HEK293 (cell line): ENCODE measurements around the gene BTC.

Experiments used
- CTCF ChIA-PET: fragments of 350-600 bp; formaldehyde crosslinking; extraction: SDS; loops from one replicate; lab custom pipeline; 2021; ENCODE audit warnings: antibody characterized with exemption; lab: Yijun Ruan, JAX
- POLR2A ChIA-PET: fragments of 300-600 bp; formaldehyde crosslinking; extraction: SDS; loops from one replicate; lab custom pipeline; 2020; ENCODE audit warnings: antibody characterized with exemption, inconsistent platforms; lab: Yijun Ruan, JAX
- H3K27ac ChIP-seq: fragments of 200-500 bp; sonication (Bioruptor generic); 2 replicates; pipeline ENCODE4 v1.5.1; 2014; ENCODE audit warnings: low read depth, low read length, control low read depth, inconsistent platforms; ENCODE audit errors: extremely low read depth
- H3K36me3 ChIP-seq, 2 experiments: fragments of 200-500 bp in 1 of 2; sonication (Bioruptor generic) in 1 of 2; 1 replicate in 1 of 2; 2 replicates in 1 of 2; pipeline ENCODE4 v1.5.1; 2014 to 2017; ENCODE audit warnings: inconsistent platforms in 2 of 2, low read length in 2 of 2; ENCODE audit not compliant: control insufficient read depth in 2 of 2, insufficient read depth in 1 of 2
- H3K4me1 ChIP-seq: fragments of 200-500 bp; sonication (Bioruptor generic); 2 replicates; pipeline ENCODE4 v1.5.1; 2014; ENCODE audit warnings: mild to moderate bottlenecking, low read length, inconsistent platforms; ENCODE audit not compliant: control insufficient read depth, insufficient read depth
- H3K4me3 ChIP-seq: 2 replicates; pipeline ENCODE4 v1.5.1; 2011; ENCODE audit warnings: low read depth, mild to moderate bottlenecking, control low read depth, low read length, moderate library complexity
- H3K9me3 ChIP-seq: fragments of 200-500 bp; sonication (Bioruptor generic); 2 replicates; pipeline ENCODE4 v1.5.1; 2014; ENCODE audit warnings: low read depth, low read length, inconsistent platforms; ENCODE audit not compliant: control insufficient read depth, insufficient read depth
- SALL2 ChIP-seq: fragments of 450-650 bp; formaldehyde crosslinking; IDR thresholded peaks from 2 replicates; pipeline ENCODE4 v1.5.0; 2017; ENCODE audit warnings: missing biosample characterization, mild to moderate bottlenecking, missing genetic modification characterization, borderline replicate concordance
- YY2 ChIP-seq: fragments of 450-650 bp; formaldehyde crosslinking; IDR thresholded peaks from 2 replicates; pipeline ENCODE4 v1.5.1; 2016; ENCODE audit warnings: missing biosample characterization, missing genetic modification characterization
- ZIC2 ChIP-seq: fragments of 450-650 bp; formaldehyde crosslinking; IDR thresholded peaks from 2 replicates; pipeline ENCODE4 v1.5.1; 2016; ENCODE audit warnings: missing biosample characterization, missing genetic modification characterization
- ZNF138 ChIP-seq: fragments of 450-650 bp; formaldehyde crosslinking; IDR thresholded peaks from 2 replicates; pipeline ENCODE4 v1.5.1; 2016; ENCODE audit warnings: missing biosample characterization, missing genetic modification characterization, borderline replicate concordance
- ZNF16 ChIP-seq: fragments of 450-650 bp; formaldehyde crosslinking; IDR thresholded peaks from 2 replicates; pipeline ENCODE4 v1.5.1; 2016; ENCODE audit warnings: low read depth, missing biosample characterization, missing genetic modification characterization
- ZNF184 ChIP-seq: fragments of 450-650 bp; IDR thresholded peaks from 2 replicates; pipeline ENCODE4 v1.5.1; 2018; ENCODE audit warnings: missing biosample characterization, mild to moderate bottlenecking, missing genetic modification characterization
- ZNF335 ChIP-seq: fragments of 450-650 bp; formaldehyde crosslinking; conservative IDR thresholded peaks from 2 replicates; pipeline ENCODE4 v1.5.1; 2016; ENCODE audit warnings: missing biosample characterization, missing genetic modification characterization
- ZNF48 ChIP-seq: fragments of 450-650 bp; formaldehyde crosslinking; IDR thresholded peaks from 2 replicates; pipeline ENCODE4 v1.5.1; 2016; ENCODE audit warnings: missing biosample characterization, missing genetic modification characterization
- ZNF549 ChIP-seq: fragments of 450-650 bp; IDR thresholded peaks from 2 replicates; pipeline ENCODE4 v1.5.1; 2018; ENCODE audit warnings: missing biosample characterization, missing genetic modification characterization, mild to moderate bottlenecking, inconsistent platforms, moderate library complexity
- ZNF677 ChIP-seq: fragments of 450-650 bp; IDR thresholded peaks from 2 replicates; pipeline ENCODE4 v1.5.0; 2018; ENCODE audit warnings: missing biosample characterization, mild to moderate bottlenecking, missing genetic modification characterization, moderate library complexity
- ZNF776 ChIP-seq: fragments of 450-650 bp; formaldehyde crosslinking; IDR thresholded peaks from 2 replicates; pipeline ENCODE4 v1.5.0; 2017; ENCODE audit warnings: missing biosample characterization, missing genetic modification characterization, borderline replicate concordance
- ZNF785 ChIP-seq: fragments of 450-650 bp; formaldehyde crosslinking; IDR thresholded peaks from 2 replicates; pipeline ENCODE4 v1.5.1; 2016; ENCODE audit warnings: missing biosample characterization, missing genetic modification characterization
- ZNF792 ChIP-seq: fragments of 450-650 bp; formaldehyde crosslinking; IDR thresholded peaks from 2 replicates; pipeline ENCODE4 v1.5.1; 2016; ENCODE audit warnings: missing biosample characterization, missing genetic modification characterization
- ZSCAN16 ChIP-seq: fragments of 450-650 bp; formaldehyde crosslinking; IDR thresholded peaks from 2 replicates; pipeline ENCODE4 v1.5.1; 2016; ENCODE audit warnings: missing biosample characterization, missing genetic modification characterization
- TF ChIP-seq, protein P1 (sequence below): fragments of 450-650 bp; formaldehyde crosslinking; optimal IDR thresholded peaks from 2 replicates; pipeline ENCODE3; 2016; ENCODE audit warnings: missing biosample characterization, mild to moderate bottlenecking, missing genetic modification characterization
- TF ChIP-seq, protein P2 (sequence below): fragments of 450-650 bp; formaldehyde crosslinking; IDR thresholded peaks from 2 replicates; pipeline ENCODE4 v1.5.1; 2016; ENCODE audit warnings: missing biosample characterization, missing genetic modification characterization, borderline replicate concordance
- TF ChIP-seq, protein P3 (sequence below): fragments of 450-650 bp; formaldehyde crosslinking; IDR thresholded peaks from 2 replicates; pipeline ENCODE4 v1.5.1; 2016; ENCODE audit warnings: missing biosample characterization, missing genetic modification characterization
- TF ChIP-seq, protein P4 (sequence below): fragments of 450-650 bp; formaldehyde crosslinking; IDR thresholded peaks from 2 replicates; pipeline ENCODE4 v1.5.1; 2016; ENCODE audit warnings: missing biosample characterization, missing genetic modification characterization
- TF ChIP-seq, protein P5 (sequence below): fragments of 450-650 bp; formaldehyde crosslinking; IDR thresholded peaks from 2 replicates; pipeline ENCODE4 v1.5.1; 2016; ENCODE audit warnings: missing biosample characterization, missing genetic modification characterization
- TF ChIP-seq, protein P6 (sequence below): fragments of 450-650 bp; formaldehyde crosslinking; IDR thresholded peaks from 2 replicates; pipeline ENCODE4 v1.5.1; 2016; ENCODE audit warnings: missing biosample characterization, missing genetic modification characterization, low read depth

Gene BTC

DNA sequence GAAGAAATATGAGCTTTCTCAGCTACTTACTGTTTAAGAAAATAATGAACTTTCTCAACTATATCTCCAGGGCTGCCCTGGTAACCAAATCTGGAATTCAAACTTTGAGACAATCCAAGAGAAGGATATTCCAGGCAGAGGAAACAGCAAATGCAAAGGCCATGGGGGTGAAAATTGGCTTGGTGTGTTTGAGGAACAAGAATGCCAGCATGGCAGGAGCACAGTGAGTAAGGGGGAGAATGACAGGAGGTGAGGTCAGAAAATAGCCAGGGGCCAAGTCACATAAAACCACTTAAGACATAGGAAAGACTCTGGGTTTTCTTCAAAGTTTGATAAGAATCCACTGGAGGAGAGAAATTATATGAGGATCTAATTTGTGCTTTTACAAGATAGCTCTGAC lies 27.2 kb upstream of the BTC start (continued):
- TF ChIP-seq, protein P1, sequence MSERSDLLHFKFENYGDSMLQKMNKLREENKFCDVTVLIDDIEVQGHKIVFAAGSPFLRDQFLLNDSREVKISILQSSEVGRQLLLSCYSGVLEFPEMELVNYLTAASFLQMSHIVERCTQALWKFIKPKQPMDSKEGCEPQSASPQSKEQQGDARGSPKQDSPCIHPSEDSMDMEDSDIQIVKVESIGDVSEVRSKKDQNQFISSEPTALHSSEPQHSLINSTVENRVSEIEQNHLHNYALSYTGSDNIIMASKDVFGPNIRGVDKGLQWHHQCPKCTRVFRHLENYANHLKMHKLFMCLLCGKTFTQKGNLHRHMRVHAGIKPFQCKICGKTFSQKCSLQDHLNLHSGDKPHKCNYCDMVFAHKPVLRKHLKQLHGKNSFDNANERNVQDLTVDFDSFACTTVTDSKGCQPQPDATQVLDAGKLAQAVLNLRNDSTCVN (tag by site-specific recombination): no peak
- TF ChIP-seq ZNF776 (tag by site-specific recombination) (no peak), ZSCAN16 (tag by site-specific recombination) (no peak), ZNF48 (no peak), ZNF785 (tag by site-specific recombination) (no peak)
- TF ChIP-seq, protein P2, sequence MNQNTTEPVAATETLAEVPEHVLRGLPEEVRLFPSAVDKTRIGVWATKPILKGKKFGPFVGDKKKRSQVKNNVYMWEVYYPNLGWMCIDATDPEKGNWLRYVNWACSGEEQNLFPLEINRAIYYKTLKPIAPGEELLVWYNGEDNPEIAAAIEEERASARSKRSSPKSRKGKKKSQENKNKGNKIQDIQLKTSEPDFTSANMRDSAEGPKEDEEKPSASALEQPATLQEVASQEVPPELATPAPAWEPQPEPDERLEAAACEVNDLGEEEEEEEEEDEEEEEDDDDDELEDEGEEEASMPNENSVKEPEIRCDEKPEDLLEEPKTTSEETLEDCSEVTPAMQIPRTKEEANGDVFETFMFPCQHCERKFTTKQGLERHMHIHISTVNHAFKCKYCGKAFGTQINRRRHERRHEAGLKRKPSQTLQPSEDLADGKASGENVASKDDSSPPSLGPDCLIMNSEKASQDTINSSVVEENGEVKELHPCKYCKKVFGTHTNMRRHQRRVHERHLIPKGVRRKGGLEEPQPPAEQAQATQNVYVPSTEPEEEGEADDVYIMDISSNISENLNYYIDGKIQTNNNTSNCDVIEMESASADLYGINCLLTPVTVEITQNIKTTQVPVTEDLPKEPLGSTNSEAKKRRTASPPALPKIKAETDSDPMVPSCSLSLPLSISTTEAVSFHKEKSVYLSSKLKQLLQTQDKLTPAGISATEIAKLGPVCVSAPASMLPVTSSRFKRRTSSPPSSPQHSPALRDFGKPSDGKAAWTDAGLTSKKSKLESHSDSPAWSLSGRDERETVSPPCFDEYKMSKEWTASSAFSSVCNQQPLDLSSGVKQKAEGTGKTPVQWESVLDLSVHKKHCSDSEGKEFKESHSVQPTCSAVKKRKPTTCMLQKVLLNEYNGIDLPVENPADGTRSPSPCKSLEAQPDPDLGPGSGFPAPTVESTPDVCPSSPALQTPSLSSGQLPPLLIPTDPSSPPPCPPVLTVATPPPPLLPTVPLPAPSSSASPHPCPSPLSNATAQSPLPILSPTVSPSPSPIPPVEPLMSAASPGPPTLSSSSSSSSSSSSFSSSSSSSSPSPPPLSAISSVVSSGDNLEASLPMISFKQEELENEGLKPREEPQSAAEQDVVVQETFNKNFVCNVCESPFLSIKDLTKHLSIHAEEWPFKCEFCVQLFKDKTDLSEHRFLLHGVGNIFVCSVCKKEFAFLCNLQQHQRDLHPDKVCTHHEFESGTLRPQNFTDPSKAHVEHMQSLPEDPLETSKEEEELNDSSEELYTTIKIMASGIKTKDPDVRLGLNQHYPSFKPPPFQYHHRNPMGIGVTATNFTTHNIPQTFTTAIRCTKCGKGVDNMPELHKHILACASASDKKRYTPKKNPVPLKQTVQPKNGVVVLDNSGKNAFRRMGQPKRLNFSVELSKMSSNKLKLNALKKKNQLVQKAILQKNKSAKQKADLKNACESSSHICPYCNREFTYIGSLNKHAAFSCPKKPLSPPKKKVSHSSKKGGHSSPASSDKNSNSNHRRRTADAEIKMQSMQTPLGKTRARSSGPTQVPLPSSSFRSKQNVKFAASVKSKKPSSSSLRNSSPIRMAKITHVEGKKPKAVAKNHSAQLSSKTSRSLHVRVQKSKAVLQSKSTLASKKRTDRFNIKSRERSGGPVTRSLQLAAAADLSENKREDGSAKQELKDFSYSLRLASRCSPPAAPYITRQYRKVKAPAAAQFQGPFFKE (tag by site-specific recombination): no peak
- TF ChIP-seq, protein P3, sequence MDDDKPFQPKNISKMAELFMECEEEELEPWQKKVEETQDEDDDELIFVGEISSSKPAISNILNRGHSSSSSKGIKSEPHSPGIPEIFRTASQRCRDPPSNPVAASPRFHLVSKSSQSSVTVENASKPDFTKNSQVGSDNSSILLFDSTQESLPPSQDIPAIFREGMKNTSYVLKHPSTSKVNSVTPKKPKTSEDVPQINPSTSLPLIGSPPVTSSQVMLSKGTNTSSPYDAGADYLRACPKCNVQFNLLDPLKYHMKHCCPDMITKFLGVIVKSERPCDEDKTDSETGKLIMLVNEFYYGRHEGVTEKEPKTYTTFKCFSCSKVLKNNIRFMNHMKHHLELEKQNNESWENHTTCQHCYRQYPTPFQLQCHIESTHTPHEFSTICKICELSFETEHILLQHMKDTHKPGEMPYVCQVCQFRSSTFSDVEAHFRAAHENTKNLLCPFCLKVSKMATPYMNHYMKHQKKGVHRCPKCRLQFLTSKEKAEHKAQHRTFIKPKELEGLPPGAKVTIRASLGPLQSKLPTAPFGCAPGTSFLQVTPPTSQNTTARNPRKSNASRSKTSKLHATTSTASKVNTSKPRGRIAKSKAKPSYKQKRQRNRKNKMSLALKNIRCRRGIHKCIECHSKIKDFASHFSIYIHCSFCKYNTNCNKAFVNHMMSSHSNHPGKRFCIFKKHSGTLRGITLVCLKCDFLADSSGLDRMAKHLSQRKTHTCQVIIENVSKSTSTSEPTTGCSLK (tag by site-specific recombination): no peak
- TF ChIP-seq, protein P4, sequence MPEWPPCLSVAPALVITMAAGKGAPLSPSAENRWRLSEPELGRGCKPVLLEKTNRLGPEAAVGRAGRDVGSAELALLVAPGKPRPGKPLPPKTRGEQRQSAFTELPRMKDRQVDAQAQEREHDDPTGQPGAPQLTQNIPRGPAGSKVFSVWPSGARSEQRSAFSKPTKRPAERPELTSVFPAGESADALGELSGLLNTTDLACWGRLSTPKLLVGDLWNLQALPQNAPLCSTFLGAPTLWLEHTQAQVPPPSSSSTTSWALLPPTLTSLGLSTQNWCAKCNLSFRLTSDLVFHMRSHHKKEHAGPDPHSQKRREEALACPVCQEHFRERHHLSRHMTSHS: no peak
- TF ChIP-seq, all 188 proteins: peak for 0

DNA sequence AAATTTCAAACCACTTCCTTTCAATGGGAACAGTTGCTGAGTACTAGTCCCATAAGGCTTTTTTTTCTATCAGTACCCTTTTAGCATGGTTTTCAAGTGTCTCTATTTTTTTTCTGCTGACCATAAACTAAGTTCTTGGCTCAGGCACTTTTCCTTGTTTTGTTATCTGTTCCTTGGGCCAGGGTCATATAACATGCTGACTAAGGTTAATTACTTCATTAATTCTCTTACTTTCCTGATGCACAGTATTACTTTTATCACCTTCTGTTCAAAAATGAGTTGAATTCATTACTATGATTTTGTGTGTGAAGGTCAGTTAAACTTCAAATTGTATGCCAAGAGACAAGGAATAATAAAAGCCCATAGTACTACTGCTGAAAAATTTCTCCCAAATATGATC lies 19.7 kb upstream of the BTC start:
- ChIA-PET POLR2A (no interaction called here), CTCF (no interaction called here)
- H3K36me3 ChIP-seq: no peaks in the 10 kb centered on the region
- no peak overlapping the region for H3K27ac ChIP-seq
- no peaks in the 10 kb centered on the region for H3K9me3 ChIP-seq
- H3K4me1 ChIP-seq: no peaks in the 10 kb centered on the region
- H3K4me3 ChIP-seq: no peak overlapping the region
- TF ChIP-seq ZNF138 (no peak), ZNF792 (no peak), ZNF549 (tag by site-specific recombination) (no peak), ZIC2 (tag by site-specific recombination) (no peak), ZNF677 (no peak), YY2 (tag by site-specific recombination) (no peak), SALL2 (tag by site-specific recombination) (no peak), ZNF335 (tag by site-specific recombination) (no peak), ZNF184 (tag by site-specific recombination) (no peak), ZNF16 (tag by site-specific recombination) (no peak)
- TF ChIP-seq, protein P5, sequence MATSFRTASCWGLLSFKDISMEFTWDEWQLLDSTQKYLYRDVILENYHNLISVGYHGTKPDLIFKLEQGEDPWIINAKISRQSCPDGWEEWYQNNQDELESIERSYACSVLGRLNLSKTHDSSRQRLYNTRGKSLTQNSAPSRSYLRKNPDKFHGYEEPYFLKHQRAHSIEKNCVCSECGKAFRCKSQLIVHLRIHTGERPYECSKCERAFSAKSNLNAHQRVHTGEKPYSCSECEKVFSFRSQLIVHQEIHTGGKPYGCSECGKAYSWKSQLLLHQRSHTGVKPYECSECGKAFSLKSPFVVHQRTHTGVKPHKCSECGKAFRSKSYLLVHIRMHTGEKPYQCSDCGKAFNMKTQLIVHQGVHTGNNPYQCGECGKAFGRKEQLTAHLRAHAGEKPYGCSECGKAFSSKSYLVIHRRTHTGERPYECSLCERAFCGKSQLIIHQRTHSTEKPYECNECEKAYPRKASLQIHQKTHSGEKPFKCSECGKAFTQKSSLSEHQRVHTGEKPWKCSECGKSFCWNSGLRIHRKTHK (tag by site-specific recombination): no peak
- TF ChIP-seq, protein P6, sequence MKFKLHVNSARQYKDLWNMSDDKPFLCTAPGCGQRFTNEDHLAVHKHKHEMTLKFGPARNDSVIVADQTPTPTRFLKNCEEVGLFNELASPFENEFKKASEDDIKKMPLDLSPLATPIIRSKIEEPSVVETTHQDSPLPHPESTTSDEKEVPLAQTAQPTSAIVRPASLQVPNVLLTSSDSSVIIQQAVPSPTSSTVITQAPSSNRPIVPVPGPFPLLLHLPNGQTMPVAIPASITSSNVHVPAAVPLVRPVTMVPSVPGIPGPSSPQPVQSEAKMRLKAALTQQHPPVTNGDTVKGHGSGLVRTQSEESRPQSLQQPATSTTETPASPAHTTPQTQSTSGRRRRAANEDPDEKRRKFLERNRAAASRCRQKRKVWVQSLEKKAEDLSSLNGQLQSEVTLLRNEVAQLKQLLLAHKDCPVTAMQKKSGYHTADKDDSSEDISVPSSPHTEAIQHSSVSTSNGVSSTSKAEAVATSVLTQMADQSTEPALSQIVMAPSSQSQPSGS: no peak
